Peyer's patch (tissue), 4 donors: ENCODE results near the gene NR2E1. TPM values are rescaled to one million over a fixed set of nuclear protein-coding genes. Genes with fewer than 3 reads are reported as not detected.

Experiments used
- DNase-seq, 3 donors: peaks; one replicate each; pipeline ENCODE4 v3.0.0-alpha.2; 2017 to 2019
- H3K27ac ChIP-seq, 4 donors: fragments of 200-600 bp; sonication (generic); one replicate each; pipeline ENCODE4 v1.5.1; 2016 to 2019
- H3K27me3 ChIP-seq, 2 donors: fragments of 200-600 bp; sonication (generic); one replicate each; pipeline ENCODE4 v1.5.1; 2019
- H3K36me3 ChIP-seq, 3 donors: fragments of 200-600 bp; sonication (generic); one replicate each; pipeline ENCODE4 v1.5.1; 2016 to 2019
- H3K4me1 ChIP-seq, 4 donors: fragments of 200-600 bp; sonication (generic); one replicate each; pipeline ENCODE4 v1.5.1; 2016 to 2019
- H3K4me3 ChIP-seq, 4 donors: fragments of 200-600 bp; sonication (generic); 1 replicate in 3 of 4; 2 replicates in 1 of 4; pipeline ENCODE4 v1.5.1; 2016 to 2019; ENCODE audit warnings: mild to moderate bottlenecking in 1 of 4
- H3K9me3 ChIP-seq, 4 donors: fragments of 200-600 bp; sonication (generic); one replicate each; pipeline ENCODE4 v1.5.1; 2016 to 2019; ENCODE audit warnings: mild to moderate bottlenecking in 1 of 4
- CTCF ChIP-seq, 6 experiments: fragments of 450-650 bp in 4 of 6; fragments of 200-600 bp in 2 of 6; sonication (generic) in 1 of 6; IDR thresholded peaks; one replicate each; pipeline ENCODE4 v1.5.1; 2017 to 2019; ENCODE audit warnings: antibody characterized with exemption in 6 of 6, mild to moderate bottlenecking in 3 of 6, moderate library complexity in 1 of 6
- POLR2A ChIP-seq, 2 donors: fragments of 450-650 bp; IDR thresholded peaks; one replicate each; pipeline ENCODE4 v1.5.1; 2017; ENCODE audit warnings: antibody characterized with exemption in 2 of 2, mild to moderate bottlenecking in 2 of 2, moderate library complexity in 2 of 2
- total RNA-seq, 4 donors: library from RNA; depleted of rRNA; stranded (reverse); fragments of >200 nt; gene quantifications; one replicate each; pipeline ENCODE4 v1.1.0, GENCODE V29; 2016

Gene NR2E1
- total RNA-seq, 4 donors from 2014 or later, result not detected

GRCh38 chr6:108118810-108119768 lies 46.7 kb upstream of the NR2E1 start:
- Histone ChIP-seq H3K27me3 (peaks cover 0 to 70% of the 10 kb centered on the region in 2 donors), H3K9me3 (no peaks in the 10 kb centered on the region), H3K4me3 (peak overlapping the region; percentile 23 to 65 (median 62)), H3K27ac (no peak overlapping the region), H3K4me1 (peaks cover 3 to 47% (median 31%) of the 10 kb centered on the region in 4 donors), H3K36me3 (no peaks in the 10 kb centered on the region)
- no peak for TF ChIP-seq POLR2A (IDR thresholded peaks at IDR 0.05)
- TF ChIP-seq CTCF (IDR thresholded peaks at IDR 0.05), result no peak
- no peak for DNase-seq

- peaks cover 3 to 43% (median 28%) of the 10 kb centered on the region in 4 donors for H3K4me1 ChIP-seq
- no peak for DNase-seq
- TF ChIP-seq CTCF (IDR thresholded peaks at IDR 0.05) (no peak), POLR2A (IDR thresholded peaks at IDR 0.05) (no peak)
- peaks cover 0 to 67% of the 10 kb centered on the region in 2 donors for H3K27me3 ChIP-seq
- H3K27ac ChIP-seq, result no peak overlapping the region
- no peaks in the 10 kb centered on the region for H3K36me3 ChIP-seq
- no peaks in the 10 kb centered on the region for H3K9me3 ChIP-seq
- peak overlapping the region in 3 of 4 donors; percentile 23 to 65 (median 60) for H3K4me3 ChIP-seq
Measured at GRCh38 chr6:108119769-108120141, 46.1 kb upstream of the NR2E1 start.

GRCh38 chr6:108120311-108120710 lies 45.5 kb upstream of the NR2E1 start:
- Histone ChIP-seq H3K9me3 (no peaks in the 10 kb centered on the region), H3K27ac (no peak overlapping the region), H3K27me3 (peaks cover 0 to 61% of the 10 kb centered on the region in 2 donors), H3K4me3 (no peak overlapping the region), H3K4me1 (peaks cover 3 to 37% (median 22%) of the 10 kb centered on the region in 4 donors), H3K36me3 (no peaks in the 10 kb centered on the region)
- TF ChIP-seq POLR2A (IDR thresholded peaks at IDR 0.05) (no peak), CTCF (IDR thresholded peaks at IDR 0.05) (no peak)
- no peak for DNase-seq

- Histone ChIP-seq H3K27ac (no peak overlapping the region), H3K27me3 (peaks cover 0 to 54% of the 10 kb centered on the region in 2 donors), H3K4me3 (no peak overlapping the region), H3K9me3 (no peaks in the 10 kb centered on the region), H3K36me3 (no peaks in the 10 kb centered on the region), H3K4me1 (peaks cover 3 to 30% (median 20%) of the 10 kb centered on the region in 4 donors)
- DNase-seq, result no peak
- TF ChIP-seq CTCF (IDR thresholded peaks at IDR 0.05) (no peak), POLR2A (IDR thresholded peaks at IDR 0.05) (no peak)
Measured at GRCh38 chr6:108121612-108122011, 44.2 kb upstream of the NR2E1 start.

- H3K4me1 ChIP-seq, result peaks cover 3 to 13% (median 9%) of the 10 kb centered on the region in 4 donors
- DNase-seq, result no peak
- no peak overlapping the region for H3K4me3 ChIP-seq
- TF ChIP-seq POLR2A (IDR thresholded peaks at IDR 0.05), result no peak
- TF ChIP-seq CTCF (IDR thresholded peaks at IDR 0.05), result no peak
- H3K36me3 ChIP-seq, result no peaks in the 10 kb centered on the region
- no peaks in the 10 kb centered on the region for H3K9me3 ChIP-seq
- H3K27me3 ChIP-seq, result peaks cover 0 to 36% of the 10 kb centered on the region in 2 donors
- no peak overlapping the region for H3K27ac ChIP-seq
Measured at GRCh38 chr6:108123481-108123929, 42.3 kb upstream of the NR2E1 start.
